GM21447 (cell line): ENCODE results near the gene FBXW12.

ENCODE experiments used
- ATAC-seq: cut with Tn5 transposase; IDR thresholded peaks from one replicate; pipeline ENCODE4 v1.9.1; 2021; ENCODE audit not compliant: unreplicated experiment

FBXW12 gene

GRCh38 chr3:48419149-48419548, 47.1 kb downstream of the FBXW12 start:
- ATAC-seq, result no peak

GRCh38 chr3:48419597-48419996, 47.6 kb downstream of the FBXW12 start:
- ATAC-seq, result no peak

GRCh38 chr3:48420561-48420960, 48.5 kb downstream of the FBXW12 start:
- ATAC-seq, result no peak

- ATAC-seq, result no peak
These were observed 50.3 kb downstream of the FBXW12 start for GRCh38 chr3:48422272-48422671.

GRCh38 chr3:48422681-48423080, 50.7 kb downstream of the FBXW12 start:
- no peak for ATAC-seq

- ATAC-seq, result no peak
These were observed 51.3 kb downstream of the FBXW12 start for GRCh38 chr3:48423241-48423882.

- ATAC-seq, result no peak
These were observed 52.1 kb downstream of the FBXW12 start for GRCh38 chr3:48423883-48424695.

GRCh38 chr3:48425281-48425812, 53.3 kb downstream of the FBXW12 start:
- ATAC-seq, result no peak

- no peak for ATAC-seq
These were observed 54.4 kb downstream of the FBXW12 start for GRCh38 chr3:48426401-48426909.

- ATAC-seq, result no peak
These were observed 55.1 kb downstream of the FBXW12 start for GRCh38 chr3:48426944-48427629.

- no peak for ATAC-seq
These were observed 55.6 kb downstream of the FBXW12 start for GRCh38 chr3:48427630-48427962.

- ATAC-seq, result no peak
These were observed 56.1 kb downstream of the FBXW12 start for GRCh38 chr3:48428088-48428571.

- no peak for ATAC-seq
These were observed 56.7 kb downstream of the FBXW12 start for GRCh38 chr3:48428572-48429316.

- no peak for ATAC-seq
These were observed 57.4 kb downstream of the FBXW12 start for GRCh38 chr3:48429317-48429959.

- ATAC-seq, result no peak
These were observed 58.1 kb downstream of the FBXW12 start, which contains the start of gene PLXNB1 for GRCh38 chr3:48429960-48430707. TSS of gene PLXNB1 (minus strand) at chr3:48430086. CDS start at chr3:48424611, 5,475 bp downstream.

- ATAC-seq, result no peak
These were observed 58.7 kb downstream of the FBXW12 start for GRCh38 chr3:48430708-48431101.

GRCh38 chr3:48431224-48432029, 59.4 kb downstream of the FBXW12 start:
- ATAC-seq, result no peak
